HG03139 (cell line): ENCODE data around the gene KCNMA1.
"Not testable (repeated sequence)": the region's sequence is repeated elsewhere in the genome, so short reads cannot be mapped to it uniquely, and the experiment has no call there.

ENCODE experiments used
- ATAC-seq: cut with Tn5 transposase; IDR thresholded peaks from one replicate; pipeline ENCODE4 v1.9.1; 2021; ENCODE audit not compliant: unreplicated experiment

The KCNMA1 gene

DNA sequence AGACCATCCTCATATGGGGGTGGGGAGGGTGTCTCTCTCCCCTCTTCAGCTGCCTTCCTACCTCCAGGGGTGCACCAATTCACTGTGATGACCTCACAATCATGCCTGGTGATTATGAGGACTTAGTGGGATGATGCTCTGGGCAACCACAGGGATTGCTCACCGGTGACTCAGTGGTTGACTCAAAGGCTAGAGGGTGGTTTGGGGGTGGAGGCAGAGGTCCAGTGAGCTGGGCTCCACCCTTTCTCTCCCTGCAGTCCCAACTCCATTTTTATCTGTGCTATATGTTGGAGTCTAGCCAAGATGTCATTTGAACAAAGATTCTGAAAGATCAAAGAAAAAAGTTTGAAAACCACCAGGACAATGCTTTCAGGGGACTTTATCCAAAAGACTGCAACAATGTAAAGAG is 286.9 kb downstream of the KCNMA1 start:
- no peak for ATAC-seq

DNA sequence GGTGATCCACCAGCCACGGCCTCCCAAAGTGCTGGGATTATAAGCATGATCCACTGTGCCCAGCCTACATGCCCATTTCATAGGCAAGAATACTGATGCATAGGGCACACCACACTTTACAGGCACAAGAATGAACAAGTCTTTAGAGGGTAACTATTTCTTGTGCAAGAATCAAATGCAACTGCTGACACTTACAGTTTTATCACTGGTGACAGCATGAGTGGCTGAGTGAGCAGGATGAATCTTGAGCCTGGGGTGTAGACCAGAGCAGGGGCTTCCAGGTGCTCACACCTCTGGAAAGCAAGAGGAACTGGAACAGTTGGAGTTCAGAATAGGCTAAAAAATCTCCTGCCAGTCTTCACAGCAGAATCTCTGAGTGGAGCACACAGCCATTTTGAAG is 287.5 kb downstream of the KCNMA1 start:
- no peak for ATAC-seq

DNA sequence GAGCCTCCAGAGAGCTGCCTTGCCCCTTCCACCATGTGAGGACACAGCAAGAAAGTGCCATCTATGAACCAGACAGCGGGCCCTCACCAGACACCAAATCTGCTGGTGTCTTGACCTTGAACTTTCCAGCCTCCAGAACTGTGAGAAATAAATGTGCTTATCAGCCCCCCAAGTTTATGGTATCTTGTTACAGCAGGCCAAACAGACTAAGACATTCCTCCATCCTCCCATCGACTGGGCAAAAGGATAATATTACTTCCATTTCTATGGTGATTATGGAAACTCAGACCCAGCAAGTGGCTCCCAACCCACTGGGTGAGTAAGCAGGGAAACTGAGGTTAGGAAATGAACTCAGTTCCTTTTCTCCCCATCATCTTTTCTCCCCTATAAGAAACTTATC is 288.4 kb downstream of the KCNMA1 start:
- ATAC-seq, result no peak

DNA sequence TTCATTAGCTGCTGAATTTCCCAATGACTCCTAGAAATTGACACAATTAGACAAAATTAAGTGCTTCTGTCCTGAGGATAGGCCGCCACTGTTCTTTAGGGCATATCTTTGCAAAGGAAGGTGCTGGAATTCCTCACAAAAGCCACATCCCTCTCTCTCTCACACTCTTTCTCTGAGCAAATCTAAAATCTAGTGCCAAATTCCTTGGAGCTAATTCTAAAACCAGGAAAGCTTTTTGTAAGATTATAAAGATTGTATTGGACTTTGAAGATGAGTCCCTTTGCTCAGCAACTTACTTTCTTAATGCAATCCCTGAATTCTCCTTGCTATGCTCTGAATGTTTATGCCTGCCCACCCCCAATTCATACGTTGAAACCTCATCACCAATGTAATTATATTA is 288.9 kb downstream of the KCNMA1 start:
- ATAC-seq, result no peak

- ATAC-seq, result no peak
Observed at GRCh38 chr10:77348082-77348481, 289.5 kb downstream of the KCNMA1 start.

DNA sequence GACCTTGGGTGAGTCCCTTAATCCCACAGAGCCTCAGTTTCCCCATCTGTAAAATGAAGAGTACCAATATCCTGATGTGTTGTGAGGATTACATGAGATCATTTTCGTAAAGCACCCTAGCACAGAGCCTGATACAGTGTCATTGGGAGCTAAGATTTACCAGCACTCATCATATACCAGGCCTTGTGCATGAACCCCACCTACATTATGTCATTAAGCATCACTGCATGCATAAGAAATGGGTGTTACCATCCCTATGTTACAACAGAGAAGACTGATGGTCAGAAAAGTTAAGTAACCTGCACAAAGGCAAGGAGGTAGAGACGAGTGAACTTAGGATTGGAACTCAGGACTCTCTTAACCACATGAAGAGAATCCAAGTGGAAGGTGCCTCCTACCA is 290.6 kb downstream of the KCNMA1 start:
- ATAC-seq, result no peak

- no peak for ATAC-seq
Observed at GRCh38 chr10:77341055-77341454, 296.6 kb downstream of the KCNMA1 start.

GRCh38 chr10:77339872-77340271 is 297.7 kb downstream of the KCNMA1 start:
- not testable (repeated sequence) for ATAC-seq

DNA sequence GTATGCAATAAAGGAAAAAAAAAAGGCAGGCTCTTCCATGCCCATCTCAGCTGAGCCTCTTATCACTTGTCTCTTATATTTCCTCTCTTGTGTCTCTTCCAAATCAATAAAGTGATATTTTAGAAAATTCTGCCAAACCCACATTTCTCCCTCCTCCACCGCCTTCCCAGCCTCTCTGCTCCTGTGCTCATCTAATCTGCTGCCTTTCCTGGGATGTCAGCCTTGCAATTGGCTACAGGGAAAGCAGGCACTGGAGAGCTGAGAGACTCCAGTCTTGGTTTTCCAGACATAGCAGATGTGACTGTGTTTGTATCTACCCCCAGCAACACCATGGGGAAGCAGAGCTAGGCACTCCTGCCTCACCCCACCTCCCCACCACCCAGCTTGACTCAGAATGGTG is 298.4 kb downstream of the KCNMA1 start:
- ATAC-seq, result no peak

GRCh38 chr10:77338143-77338542 is 299.5 kb downstream of the KCNMA1 start:
- no peak for ATAC-seq

DNA sequence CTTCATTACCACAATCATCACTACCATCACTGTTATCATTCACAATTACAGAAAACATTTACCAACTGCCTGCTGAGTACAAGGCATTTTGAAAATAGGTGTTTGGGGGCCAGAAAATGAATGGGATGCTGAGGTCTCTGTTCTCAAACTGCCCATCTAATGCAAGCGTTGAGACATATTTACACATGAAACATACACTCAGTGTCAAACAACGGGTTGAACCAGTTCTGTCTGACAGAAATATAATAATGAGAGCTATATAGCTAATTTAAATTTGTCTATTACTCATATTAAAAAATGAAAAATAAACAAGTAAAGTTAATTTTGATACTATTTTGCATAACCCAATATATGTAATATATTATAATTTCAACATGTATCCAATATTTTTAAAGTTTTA is 303.1 kb downstream of the KCNMA1 start:
- ATAC-seq, result no peak

DNA sequence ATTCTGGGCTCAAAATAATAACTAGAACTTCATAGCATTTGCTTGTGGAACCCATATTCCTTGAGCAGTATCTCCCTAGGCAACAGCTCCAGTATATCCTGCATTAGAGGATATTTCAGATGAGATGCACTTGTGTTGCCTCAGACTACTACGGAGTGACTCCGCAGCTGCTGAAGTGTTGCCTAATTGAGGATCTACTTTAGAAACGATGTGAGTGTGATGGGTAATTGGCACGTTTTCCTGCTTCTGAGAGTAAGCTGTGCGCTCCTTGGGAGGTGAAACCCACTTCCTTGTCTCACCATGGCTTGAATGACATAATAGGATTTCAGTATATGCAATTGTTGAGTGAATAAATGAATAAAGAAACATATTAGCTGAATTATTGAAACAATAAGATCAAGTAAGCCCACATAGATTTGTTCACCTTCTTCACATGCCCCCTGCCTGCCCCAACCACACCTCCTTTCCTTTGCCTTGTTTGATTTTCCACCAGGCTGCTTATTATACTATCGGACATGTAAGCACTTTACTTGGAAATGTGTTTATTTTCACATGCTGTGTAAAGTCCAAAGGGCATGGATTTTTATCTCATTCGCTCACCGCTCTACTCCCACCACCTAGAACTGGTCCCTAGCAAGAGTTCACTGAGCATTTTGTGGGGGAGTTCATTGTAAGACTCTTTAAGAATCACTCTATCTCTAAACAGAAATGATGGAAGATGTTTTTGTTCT is 303.8 kb downstream of the KCNMA1 start:
- no peak for ATAC-seq

DNA sequence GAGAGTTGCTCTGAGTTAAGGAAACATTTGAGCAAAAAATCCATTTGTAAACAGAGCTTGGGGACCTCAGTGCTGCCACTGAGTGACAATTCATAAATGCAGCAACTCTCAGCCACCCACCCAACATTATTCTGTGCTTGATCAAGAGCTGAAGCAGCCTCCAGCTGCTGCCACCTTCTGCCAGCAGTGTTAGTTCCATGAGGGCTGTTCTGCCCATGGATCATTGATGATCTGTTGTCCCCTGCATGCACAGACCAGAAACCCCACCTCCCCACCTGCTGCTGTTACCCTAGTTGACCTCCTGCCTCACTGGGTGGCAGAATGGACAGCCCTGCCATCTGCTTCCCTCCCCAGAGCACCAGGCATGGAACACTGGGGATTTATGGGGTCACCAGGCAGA is 305.4 kb downstream of the KCNMA1 start:
- no peak for ATAC-seq

DNA sequence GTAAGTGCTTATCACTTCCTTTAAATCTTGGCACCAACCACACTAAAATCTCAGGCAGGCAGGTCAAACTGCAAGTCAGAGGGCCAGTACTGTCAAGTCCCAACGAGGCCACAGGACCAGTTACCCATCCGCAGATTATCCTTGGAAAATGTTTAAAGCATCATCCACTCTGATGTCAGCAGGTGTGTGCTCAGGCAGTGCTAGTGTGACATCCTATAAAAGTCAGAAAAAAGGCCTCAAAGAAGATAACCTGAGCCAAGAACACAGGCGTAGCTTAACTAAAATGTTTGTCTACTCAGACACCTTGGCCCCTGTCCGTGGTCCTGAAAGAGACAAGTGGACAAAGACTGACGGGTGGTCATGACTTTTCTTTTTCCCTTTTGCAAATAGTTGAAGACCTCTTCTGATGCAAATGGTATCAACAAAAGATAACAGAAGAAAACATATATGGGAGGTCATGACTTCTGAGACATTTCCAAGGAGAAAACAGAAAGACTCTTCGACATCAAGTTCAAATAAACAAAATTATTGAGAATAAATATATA is 309.3 kb downstream of the KCNMA1 start:
- ATAC-seq, result no peak

GRCh38 chr10:77325233-77325537 is 312.4 kb downstream of the KCNMA1 start:
- ATAC-seq, result no peak

GRCh38 chr10:77321838-77322237 is 315.8 kb downstream of the KCNMA1 start:
- no peak for ATAC-seq

- no peak for ATAC-seq
Observed at GRCh38 chr10:77320971-77321471, 316.6 kb downstream of the KCNMA1 start.

- no peak for ATAC-seq
Observed at GRCh38 chr10:77319557-77319956, 318.1 kb downstream of the KCNMA1 start.

DNA sequence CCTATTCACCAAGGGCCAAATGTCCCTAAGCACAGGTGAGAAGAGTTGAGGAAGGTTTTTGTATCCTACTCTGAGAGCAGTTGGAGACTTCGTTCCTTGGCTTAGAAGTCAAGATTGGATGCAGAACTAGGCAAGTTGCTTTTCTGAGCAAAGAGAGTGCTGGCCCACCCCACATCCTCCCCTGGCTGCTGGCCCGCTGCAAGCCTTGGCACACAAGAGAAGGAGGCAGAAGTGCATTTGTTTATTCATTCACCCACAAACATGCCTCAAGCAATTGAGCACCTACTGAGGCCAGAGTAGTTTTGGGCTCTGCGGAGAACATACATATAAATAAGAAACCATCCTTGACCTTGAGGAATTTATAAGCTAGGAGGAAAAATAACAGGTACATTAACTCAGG is 318.9 kb downstream of the KCNMA1 start:
- no peak for ATAC-seq

DNA sequence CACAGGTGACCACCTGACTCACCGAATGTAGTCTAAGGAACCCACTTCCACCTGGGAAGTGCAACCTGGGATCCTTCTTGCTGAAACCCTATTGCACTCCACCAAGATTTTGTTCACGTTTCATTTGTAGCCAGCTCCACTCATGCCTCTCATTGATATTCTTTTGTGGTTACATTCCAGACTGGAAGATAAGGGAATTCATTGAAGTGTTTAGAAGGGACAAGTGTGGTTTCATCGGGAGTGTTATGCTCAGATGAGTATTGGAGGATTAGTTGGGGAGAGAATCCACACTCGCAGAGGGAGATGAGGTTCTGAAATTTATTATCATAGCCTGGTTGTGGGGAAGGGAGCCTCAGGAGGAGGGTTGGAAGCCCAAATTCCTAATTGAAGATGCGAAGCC is 320.4 kb downstream of the KCNMA1 start:
- no peak for ATAC-seq

DNA sequence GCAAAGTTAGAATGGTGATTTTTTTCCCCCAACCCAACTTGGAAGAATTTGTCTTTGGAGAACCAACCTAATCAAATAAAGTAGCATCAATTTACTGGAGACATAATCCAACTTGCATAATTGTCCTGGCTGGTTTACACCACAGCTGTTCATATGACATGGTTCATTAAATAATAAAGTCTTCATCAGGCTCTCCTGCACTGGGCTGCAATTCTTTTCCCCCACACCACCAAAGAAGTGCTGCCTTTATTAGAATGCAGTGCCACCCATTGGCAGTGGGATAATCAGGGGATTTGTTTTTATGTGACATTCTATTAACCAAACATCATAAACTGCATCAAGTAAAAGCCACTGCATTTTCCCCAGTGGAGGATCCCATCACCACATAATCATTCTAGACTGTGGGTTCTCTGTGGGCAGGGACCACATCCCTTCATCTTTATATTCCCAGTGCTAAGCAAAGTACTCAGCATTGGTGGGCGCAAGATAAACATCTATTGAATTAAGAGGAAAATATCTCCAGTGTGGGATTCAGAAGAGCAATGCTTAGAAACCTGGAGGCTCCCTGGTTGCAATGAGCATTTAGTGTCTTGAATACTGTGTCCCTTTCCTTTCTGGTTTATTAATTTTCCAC is 322.0 kb downstream of the KCNMA1 start:
- ATAC-seq, result no peak

DNA sequence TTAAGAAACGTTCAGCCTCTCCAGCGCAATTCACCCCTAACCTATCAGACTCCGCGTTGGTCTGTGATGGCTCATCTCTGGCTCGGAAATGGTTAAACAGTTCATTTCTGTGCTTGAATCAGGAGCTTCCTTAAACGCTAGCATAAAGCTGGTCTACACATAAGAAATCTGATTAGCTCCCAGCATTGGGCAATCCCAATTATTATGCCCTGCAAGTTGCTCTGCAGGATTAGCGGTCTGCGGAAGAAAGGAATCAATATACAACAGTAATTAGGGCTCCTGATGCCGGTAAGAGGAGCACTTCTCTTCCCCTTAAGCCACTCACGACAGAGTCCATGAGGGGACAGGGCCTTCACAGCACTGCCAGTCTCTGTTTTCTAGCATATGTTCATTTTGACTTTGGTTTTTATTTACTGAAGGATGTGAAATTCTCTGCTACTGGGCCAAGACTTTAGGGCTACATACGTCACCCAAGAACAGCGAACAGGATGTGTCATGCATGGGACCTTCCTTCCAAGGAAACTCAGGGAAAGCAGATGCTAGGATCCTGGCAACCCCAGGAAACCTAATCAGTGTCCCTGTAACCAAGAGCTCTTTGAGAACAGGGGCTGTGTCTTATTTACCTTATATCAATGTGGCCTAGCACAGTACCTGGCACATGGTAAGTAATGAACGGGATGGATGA is 324.4 kb downstream of the KCNMA1 start:
- ATAC-seq, result no peak
